ENCODE data around the gene KCNMA1. TPM values are rescaled to one million over a fixed set of nuclear protein-coding genes. Genes with fewer than 3 reads are reported as not detected.

Gene KCNMA1
- total RNA-seq, 1 donor = 77.8 TPM

DNA sequence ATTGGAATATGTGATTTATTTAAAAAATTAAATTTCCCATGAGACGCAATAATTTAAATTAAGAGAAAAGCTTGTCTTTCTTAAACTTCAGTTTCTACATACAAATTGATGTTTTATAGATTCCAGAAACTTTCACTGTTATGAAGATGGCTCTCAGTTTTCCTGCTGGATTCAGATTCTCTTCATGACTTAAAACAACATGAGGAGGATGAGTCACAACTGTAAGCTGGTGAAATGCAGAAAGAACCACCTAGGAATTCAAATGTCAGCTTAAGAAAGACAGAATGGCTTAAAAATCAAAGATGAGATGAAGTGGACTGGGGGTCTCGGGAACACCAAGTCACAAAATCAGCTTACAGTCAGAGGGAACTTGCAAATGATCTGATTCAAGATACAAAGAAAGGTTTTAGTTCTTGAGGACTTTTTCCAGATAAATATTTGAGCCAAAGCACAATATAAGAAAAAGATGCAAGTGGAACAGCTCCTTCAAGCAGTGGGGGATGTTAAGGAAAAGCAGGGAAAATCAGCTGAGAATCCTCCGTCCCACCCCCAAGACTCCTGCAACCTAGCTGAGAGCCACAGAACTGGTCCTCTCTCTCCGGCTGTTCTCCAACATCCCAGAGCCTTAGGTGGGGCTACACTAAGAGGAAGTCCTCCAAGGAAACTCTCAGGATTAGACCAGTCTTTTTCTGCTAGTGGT is 279.8 kb downstream of the KCNMA1 start:
- Histone ChIP-seq H3K9me3 (ENCODE audit: low read depth, low read length) (no peaks in the 10 kb centered on the region), H3K4me2 (ENCODE audit: insufficient read depth, low read length) (peak overlapping the region; percentile 56), H3K27ac (ENCODE audit: low read depth, low read length) (peak overlapping the region; percentile 88), H2AFZ (ENCODE audit: low read length) (no peak overlapping the region), H3K79me2 (ENCODE audit: insufficient read depth, low read length) (peaks cover 4% of the 10 kb centered on the region), H3K4me3 (ENCODE audit: insufficient read depth, low read length) (no peak overlapping the region), H3K27me3 (ENCODE audit: insufficient read depth, low read length) (no peaks in the 10 kb centered on the region), H3K4me1 (ENCODE audit: insufficient read depth, low read length) (peaks cover 33% of the 10 kb centered on the region), H3K36me3 (ENCODE audit: insufficient read depth, low read length) (no peaks in the 10 kb centered on the region), H4K20me1 (ENCODE audit: insufficient read depth, low read length) (no peaks in the 10 kb centered on the region)
- no peak for TF ChIP-seq CTCF (IDR thresholded peaks at IDR 0.05; ENCODE audit: extremely low read depth, low read depth, low read length)
- no peak for DNase-seq (ENCODE audit: insufficient read length, low spot score, missing footprints)

- Histone ChIP-seq H3K4me3 (ENCODE audit: insufficient read depth, low read length) (no peak overlapping the region), H3K36me3 (ENCODE audit: insufficient read depth, low read length) (no peaks in the 10 kb centered on the region), H3K4me2 (ENCODE audit: insufficient read depth, low read length) (peak overlapping the region; percentile 56), H3K27ac (ENCODE audit: low read depth, low read length) (peak overlapping the region; percentile 88), H4K20me1 (ENCODE audit: insufficient read depth, low read length) (no peaks in the 10 kb centered on the region), H3K9me3 (ENCODE audit: low read depth, low read length) (no peaks in the 10 kb centered on the region), H3K4me1 (ENCODE audit: insufficient read depth, low read length) (peaks cover 37% of the 10 kb centered on the region), H3K79me2 (ENCODE audit: insufficient read depth, low read length) (peaks cover 4% of the 10 kb centered on the region), H2AFZ (ENCODE audit: low read length) (no peak overlapping the region), H3K27me3 (ENCODE audit: insufficient read depth, low read length) (no peaks in the 10 kb centered on the region)
- DNase-seq (ENCODE audit: insufficient read length, low spot score, missing footprints) = no peak
- TF ChIP-seq CTCF (IDR thresholded peaks at IDR 0.05; ENCODE audit: extremely low read depth, low read depth, low read length) = no peak
Measured at GRCh38 chr10:77357185-77357584, 280.4 kb downstream of the KCNMA1 start.

DNA sequence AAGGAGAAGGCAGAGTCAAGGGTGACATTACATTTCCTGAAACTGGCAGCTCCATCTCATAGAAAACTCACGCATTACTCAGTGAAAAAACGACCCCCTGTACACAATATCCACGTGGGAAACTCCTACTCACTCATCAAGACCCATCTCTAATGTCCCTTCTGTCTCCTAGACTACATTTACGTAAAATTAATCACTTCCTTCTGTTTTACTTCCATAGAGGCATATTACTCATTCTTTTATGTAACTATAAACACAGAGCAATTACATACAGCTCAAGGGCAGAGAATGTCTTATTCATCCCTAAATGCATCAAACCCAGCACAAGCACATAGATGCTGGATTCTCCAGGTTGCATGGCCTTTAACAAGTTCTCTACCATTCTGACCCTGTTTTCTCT is 281.8 kb downstream of the KCNMA1 start:
- peak overlapping the region; percentile 88 for H3K27ac ChIP-seq (ENCODE audit: low read depth, low read length)
- no peaks in the 10 kb centered on the region for H3K9me3 ChIP-seq (ENCODE audit: low read depth, low read length)
- no peaks in the 10 kb centered on the region for H3K27me3 ChIP-seq (ENCODE audit: insufficient read depth, low read length)
- peaks cover 4% of the 10 kb centered on the region for H3K79me2 ChIP-seq (ENCODE audit: insufficient read depth, low read length)
- no peak overlapping the region for H3K4me3 ChIP-seq (ENCODE audit: insufficient read depth, low read length)
- H3K36me3 ChIP-seq (ENCODE audit: insufficient read depth, low read length) = no peaks in the 10 kb centered on the region
- H2AFZ ChIP-seq (ENCODE audit: low read length) = no peak overlapping the region
- H3K4me1 ChIP-seq (ENCODE audit: insufficient read depth, low read length) = peaks cover 50% of the 10 kb centered on the region
- no peak overlapping the region for H3K4me2 ChIP-seq (ENCODE audit: insufficient read depth, low read length)
- peak; percentile 89 for DNase-seq (ENCODE audit: insufficient read length, low spot score, missing footprints)
- TF ChIP-seq CTCF (IDR thresholded peaks at IDR 0.05; ENCODE audit: extremely low read depth, low read depth, low read length) = no peak
- no peaks in the 10 kb centered on the region for H4K20me1 ChIP-seq (ENCODE audit: insufficient read depth, low read length)

DNA sequence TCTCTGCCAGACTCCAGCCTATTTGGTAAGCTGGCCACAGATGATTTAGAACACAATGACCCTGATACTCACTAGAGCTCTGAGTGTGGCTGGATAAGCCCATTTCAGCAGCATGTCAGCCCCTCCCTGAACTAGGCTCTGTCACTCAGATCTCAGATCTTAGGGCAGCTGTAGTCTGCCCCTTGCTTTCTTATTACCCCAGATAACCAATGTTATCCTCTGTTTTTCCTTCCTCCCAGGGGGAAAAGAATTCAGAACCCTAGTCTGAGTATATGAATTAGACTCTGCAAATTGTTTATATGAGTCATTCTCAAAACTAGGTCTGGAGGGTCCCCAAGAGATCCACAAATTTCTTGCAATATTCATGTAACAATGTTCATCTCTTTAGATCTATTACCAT is 286.2 kb downstream of the KCNMA1 start:
- H3K9me3 ChIP-seq (ENCODE audit: low read depth, low read length) = no peaks in the 10 kb centered on the region
- no peaks in the 10 kb centered on the region for H3K79me2 ChIP-seq (ENCODE audit: insufficient read depth, low read length)
- peak; percentile 81 for DNase-seq (ENCODE audit: insufficient read length, low spot score, missing footprints)
- H3K4me2 ChIP-seq (ENCODE audit: insufficient read depth, low read length) = peak overlapping the region; percentile 73
- no peaks in the 10 kb centered on the region for H3K27me3 ChIP-seq (ENCODE audit: insufficient read depth, low read length)
- peak overlapping the region; percentile 98 for H3K27ac ChIP-seq (ENCODE audit: low read depth, low read length)
- H2AFZ ChIP-seq (ENCODE audit: low read length) = no peak overlapping the region
- H3K36me3 ChIP-seq (ENCODE audit: insufficient read depth, low read length) = no peaks in the 10 kb centered on the region
- TF ChIP-seq CTCF (IDR thresholded peaks at IDR 0.05; ENCODE audit: extremely low read depth, low read depth, low read length) = no peak
- peaks cover 50% of the 10 kb centered on the region for H3K4me1 ChIP-seq (ENCODE audit: insufficient read depth, low read length)
- no peak overlapping the region for H3K4me3 ChIP-seq (ENCODE audit: insufficient read depth, low read length)
- no peaks in the 10 kb centered on the region for H4K20me1 ChIP-seq (ENCODE audit: insufficient read depth, low read length)

Measured in osteoblast (primary cell).